ENCODE data around the gene EIF2B4.

DNA sequence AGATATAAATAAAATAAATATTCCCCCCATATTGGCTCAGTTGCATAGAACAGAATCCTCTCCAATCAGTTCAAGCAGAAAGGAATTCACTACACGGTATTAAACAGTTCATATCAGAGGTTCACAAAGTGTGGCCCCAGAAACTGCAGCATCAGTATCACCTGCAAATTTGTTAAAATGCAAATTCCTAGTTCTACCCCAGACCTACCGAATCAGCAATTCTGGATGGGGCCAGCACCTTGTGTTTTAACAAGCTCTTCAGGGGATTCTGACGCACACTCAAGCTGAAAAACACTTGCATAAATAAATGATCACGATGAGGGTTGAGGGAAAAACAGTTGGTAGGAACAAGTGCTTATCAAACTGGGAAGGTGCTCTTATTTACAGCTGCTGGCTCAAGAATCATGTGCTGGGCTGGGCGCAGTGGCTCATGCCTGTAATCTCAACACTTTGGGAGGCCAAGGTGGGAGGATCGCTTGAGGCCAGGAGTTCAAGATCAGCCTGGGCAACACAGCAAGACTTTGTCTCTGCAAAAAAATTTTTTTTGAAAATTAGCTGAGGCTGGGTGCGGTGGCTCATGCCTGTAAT, 19.9 kb downstream of the EIF2B4 start:
- TF ChIP-seq, protein P1, sequence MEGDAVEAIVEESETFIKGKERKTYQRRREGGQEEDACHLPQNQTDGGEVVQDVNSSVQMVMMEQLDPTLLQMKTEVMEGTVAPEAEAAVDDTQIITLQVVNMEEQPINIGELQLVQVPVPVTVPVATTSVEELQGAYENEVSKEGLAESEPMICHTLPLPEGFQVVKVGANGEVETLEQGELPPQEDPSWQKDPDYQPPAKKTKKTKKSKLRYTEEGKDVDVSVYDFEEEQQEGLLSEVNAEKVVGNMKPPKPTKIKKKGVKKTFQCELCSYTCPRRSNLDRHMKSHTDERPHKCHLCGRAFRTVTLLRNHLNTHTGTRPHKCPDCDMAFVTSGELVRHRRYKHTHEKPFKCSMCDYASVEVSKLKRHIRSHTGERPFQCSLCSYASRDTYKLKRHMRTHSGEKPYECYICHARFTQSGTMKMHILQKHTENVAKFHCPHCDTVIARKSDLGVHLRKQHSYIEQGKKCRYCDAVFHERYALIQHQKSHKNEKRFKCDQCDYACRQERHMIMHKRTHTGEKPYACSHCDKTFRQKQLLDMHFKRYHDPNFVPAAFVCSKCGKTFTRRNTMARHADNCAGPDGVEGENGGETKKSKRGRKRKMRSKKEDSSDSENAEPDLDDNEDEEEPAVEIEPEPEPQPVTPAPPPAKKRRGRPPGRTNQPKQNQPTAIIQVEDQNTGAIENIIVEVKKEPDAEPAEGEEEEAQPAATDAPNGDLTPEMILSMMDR (IDR thresholded peaks at IDR 0.05; ENCODE audit: insufficient read depth, low read length, poor library complexity, severe bottlenecking), result no peak
- no peak for TF ChIP-seq EZH2phosphoT487 (conservative IDR thresholded peaks at IDR 0.05; ENCODE audit: low read length)

Measured in SU-DHL-6 (cell line).